ENCODE data around the gene BPTF. TPM values are rescaled to one million over a fixed set of nuclear protein-coding genes. Genes with fewer than 3 reads are reported as not detected.
A peak's percentile ranks its signal among the peaks of the same experiment; 100 is the strongest.

Gene BPTF
- total and polyA plus RNA-seq, 2 of the 13 experiments (the other 11 are each of a cell fraction or from before 2014, with no cell fraction given): 43.5 to 66.1 TPM

DNA sequence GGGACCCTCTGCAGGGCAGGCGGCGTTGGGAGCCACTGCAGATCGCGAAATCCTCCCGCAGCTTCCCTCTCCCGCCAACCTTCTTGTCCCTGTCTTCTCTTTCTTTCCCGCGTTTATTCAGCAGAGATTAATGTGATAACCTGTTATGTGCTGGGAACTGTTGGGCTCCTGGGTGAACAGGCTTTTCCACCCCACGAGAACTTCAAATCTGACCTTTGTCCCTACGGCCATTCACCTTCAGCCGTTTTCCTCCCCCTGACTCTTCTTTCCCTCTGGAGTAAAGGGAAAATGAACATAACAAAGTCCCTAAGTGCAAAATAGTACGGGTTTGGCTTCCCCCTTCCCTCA lies 195.1 kb downstream of the BPTF start (continued):
- no peak for TF ChIP-seq DNMT1 (CRISPR knock-in tag; IDR thresholded peaks at IDR 0.05)
- peak; percentile 72 for TF ChIP-seq DMAP1 (CRISPR knock-in tag; IDR thresholded peaks at IDR 0.05)
- peak; percentile 29; the same call in 1 of the 2 replicates for TF ChIP-seq NR2F2 (IDR thresholded peaks at IDR 0.05; ENCODE audit: borderline replicate concordance, low read depth)
- peak; percentile 17; the same call in 1 of the 2 replicates for TF ChIP-seq ZNF891 (CRISPR knock-in tag; IDR thresholded peaks at IDR 0.05)
- TF ChIP-seq NCOR1 (IDR thresholded peaks at IDR 0.05; ENCODE audit: borderline replicate concordance, low read length): 0 out of 2 replicates have a peak, but pooled peaks have one; percentile 11
- TF ChIP-seq ZNF224 (CRISPR knock-in tag; IDR thresholded peaks at IDR 0.05): peak; percentile 55; the same call in 1 of the 2 replicates
- TF ChIP-seq, protein P1, sequence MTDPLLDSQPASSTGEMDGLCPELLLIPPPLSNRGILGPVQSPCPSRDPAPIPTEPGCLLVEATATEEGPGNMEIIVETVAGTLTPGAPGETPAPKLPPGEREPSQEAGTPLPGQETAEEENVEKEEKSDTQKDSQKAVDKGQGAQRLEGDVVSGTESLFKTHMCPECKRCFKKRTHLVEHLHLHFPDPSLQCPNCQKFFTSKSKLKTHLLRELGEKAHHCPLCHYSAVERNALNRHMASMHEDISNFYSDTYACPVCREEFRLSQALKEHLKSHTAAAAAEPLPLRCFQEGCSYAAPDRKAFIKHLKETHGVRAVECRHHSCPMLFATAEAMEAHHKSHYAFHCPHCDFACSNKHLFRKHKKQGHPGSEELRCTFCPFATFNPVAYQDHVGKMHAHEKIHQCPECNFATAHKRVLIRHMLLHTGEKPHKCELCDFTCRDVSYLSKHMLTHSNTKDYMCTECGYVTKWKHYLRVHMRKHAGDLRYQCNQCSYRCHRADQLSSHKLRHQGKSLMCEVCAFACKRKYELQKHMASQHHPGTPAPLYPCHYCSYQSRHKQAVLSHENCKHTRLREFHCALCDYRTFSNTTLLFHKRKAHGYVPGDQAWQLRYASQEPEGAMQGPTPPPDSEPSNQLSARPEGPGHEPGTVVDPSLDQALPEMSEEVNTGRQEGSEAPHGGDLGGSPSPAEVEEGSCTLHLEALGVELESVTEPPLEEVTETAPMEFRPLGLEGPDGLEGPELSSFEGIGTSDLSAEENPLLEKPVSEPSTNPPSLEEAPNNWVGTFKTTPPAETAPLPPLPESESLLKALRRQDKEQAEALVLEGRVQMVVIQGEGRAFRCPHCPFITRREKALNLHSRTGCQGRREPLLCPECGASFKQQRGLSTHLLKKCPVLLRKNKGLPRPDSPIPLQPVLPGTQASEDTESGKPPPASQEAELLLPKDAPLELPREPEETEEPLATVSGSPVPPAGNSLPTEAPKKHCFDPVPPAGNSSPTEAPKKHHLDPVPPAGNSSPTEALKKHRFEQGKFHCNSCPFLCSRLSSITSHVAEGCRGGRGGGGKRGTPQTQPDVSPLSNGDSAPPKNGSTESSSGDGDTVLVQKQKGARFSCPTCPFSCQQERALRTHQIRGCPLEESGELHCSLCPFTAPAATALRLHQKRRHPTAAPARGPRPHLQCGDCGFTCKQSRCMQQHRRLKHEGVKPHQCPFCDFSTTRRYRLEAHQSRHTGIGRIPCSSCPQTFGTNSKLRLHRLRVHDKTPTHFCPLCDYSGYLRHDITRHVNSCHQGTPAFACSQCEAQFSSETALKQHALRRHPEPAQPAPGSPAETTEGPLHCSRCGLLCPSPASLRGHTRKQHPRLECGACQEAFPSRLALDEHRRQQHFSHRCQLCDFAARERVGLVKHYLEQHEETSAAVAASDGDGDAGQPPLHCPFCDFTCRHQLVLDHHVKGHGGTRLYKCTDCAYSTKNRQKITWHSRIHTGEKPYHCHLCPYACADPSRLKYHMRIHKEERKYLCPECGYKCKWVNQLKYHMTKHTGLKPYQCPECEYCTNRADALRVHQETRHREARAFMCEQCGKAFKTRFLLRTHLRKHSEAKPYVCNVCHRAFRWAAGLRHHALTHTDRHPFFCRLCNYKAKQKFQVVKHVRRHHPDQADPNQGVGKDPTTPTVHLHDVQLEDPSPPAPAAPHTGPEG (CRISPR knock-in tag; IDR thresholded peaks at IDR 0.05): 0 out of 2 replicates have a peak, but pooled peaks have one; percentile 3
- peak; percentile 7; the same call in 1 of the 2 replicates for TF ChIP-seq CERS6 (CRISPR knock-in tag; IDR thresholded peaks at IDR 0.05)
- no peak for TF ChIP-seq ZC3H4 (CRISPR knock-in tag; IDR thresholded peaks at IDR 0.05; ENCODE audit: borderline replicate concordance)
- TF ChIP-seq SALL1 (CRISPR knock-in tag; IDR thresholded peaks at IDR 0.05): no peak
- TF ChIP-seq ZNF234 (CRISPR knock-in tag; conservative IDR thresholded peaks at IDR 0.05): no peak
- TF ChIP-seq, protein P2, sequence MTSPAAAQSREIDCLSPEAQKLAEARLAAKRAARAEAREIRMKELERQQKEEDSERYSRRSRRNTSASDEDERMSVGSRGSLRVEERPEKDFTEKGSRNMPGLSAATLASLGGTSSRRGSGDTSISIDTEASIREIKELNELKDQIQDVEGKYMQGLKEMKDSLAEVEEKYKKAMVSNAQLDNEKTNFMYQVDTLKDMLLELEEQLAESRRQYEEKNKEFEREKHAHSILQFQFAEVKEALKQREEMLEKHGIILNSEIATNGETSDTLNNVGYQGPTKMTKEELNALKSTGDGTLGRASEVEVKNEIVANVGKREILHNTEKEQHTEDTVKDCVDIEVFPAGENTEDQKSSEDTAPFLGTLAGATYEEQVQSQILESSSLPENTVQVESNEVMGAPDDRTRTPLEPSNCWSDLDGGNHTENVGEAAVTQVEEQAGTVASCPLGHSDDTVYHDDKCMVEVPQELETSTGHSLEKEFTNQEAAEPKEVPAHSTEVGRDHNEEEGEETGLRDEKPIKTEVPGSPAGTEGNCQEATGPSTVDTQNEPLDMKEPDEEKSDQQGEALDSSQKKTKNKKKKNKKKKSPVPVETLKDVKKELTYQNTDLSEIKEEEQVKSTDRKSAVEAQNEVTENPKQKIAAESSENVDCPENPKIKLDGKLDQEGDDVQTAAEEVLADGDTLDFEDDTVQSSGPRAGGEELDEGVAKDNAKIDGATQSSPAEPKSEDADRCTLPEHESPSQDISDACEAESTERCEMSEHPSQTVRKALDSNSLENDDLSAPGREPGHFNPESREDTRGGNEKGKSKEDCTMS (CRISPR knock-in tag; conservative IDR thresholded peaks at IDR 0.05): no peak
- no peak for TF ChIP-seq CEBPG (CRISPR knock-in tag; IDR thresholded peaks at IDR 0.05)
- TF ChIP-seq, protein P3, sequence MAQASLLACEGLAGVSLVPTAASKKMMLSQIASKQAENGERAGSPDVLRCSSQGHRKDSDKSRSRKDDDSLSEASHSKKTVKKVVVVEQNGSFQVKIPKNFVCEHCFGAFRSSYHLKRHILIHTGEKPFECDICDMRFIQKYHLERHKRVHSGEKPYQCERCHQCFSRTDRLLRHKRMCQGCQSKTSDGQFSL (CRISPR knock-in tag; IDR thresholded peaks at IDR 0.05): 0 out of 2 replicates have a peak, but pooled peaks have one; percentile 21
- TF ChIP-seq NCOA1 (CRISPR knock-in tag; IDR thresholded peaks at IDR 0.05): 0 out of 2 replicates have a peak, but pooled peaks have one; percentile 40
- TF ChIP-seq EHMT2 (IDR thresholded peaks at IDR 0.05; ENCODE audit: borderline replicate concordance, low read depth, low read length): no peak
- peak; percentile 70 for TF ChIP-seq HNF4G (IDR thresholded peaks at IDR 0.05; ENCODE audit: borderline replicate concordance, low read depth, low read length)
- no peak for TF ChIP-seq HNF4G (CRISPR knock-in tag; IDR thresholded peaks at IDR 0.05; ENCODE audit: borderline replicate concordance, low read depth)
- TF ChIP-seq HOXA5 (CRISPR knock-in tag; IDR thresholded peaks at IDR 0.05): no peak
- no peak for TF ChIP-seq ZNF546 (CRISPR knock-in tag; conservative IDR thresholded peaks at IDR 0.05)

All from HepG2 (cell line).